Progenitor cell of endocrine pancreas (in vitro differentiated cells): ENCODE data around the gene NCR1. TPM values are rescaled to one million over a fixed set of nuclear protein-coding genes. Genes with fewer than 3 reads are reported as not detected.

ENCODE experiments used
- DNase-seq: peaks from one replicate; pipeline ENCODE4 v3.0.0; 2021; ENCODE audit warnings: low spot score; ENCODE audit not compliant: unreplicated experiment
- H3K27ac Mint-ChIP-seq: 2 replicates; pipeline ENCODE4 v1.8.0; 2021; ENCODE audit warnings: mild to moderate bottlenecking, moderate library complexity, mixed read lengths
- H3K27me3 Mint-ChIP-seq: 2 replicates; pipeline ENCODE4 v1.8.0; 2021; ENCODE audit warnings: mixed read lengths
- H3K36me3 Mint-ChIP-seq: 2 replicates; pipeline ENCODE4 v1.8.0; 2022; ENCODE audit warnings: mixed read lengths; ENCODE audit not compliant: insufficient read depth
- H3K4me1 Mint-ChIP-seq: 2 replicates; pipeline ENCODE4 v1.8.0; 2021; ENCODE audit warnings: low read depth, mixed read lengths
- H3K4me3 Mint-ChIP-seq: 2 replicates; pipeline ENCODE4 v1.8.0; 2021; ENCODE audit warnings: low read depth, mild to moderate bottlenecking, moderate library complexity, mixed read lengths
- H3K9me3 Mint-ChIP-seq: 2 replicates; pipeline ENCODE4 v1.8.0; 2021; ENCODE audit warnings: low read depth, mixed read lengths
- total RNA-seq: library from RNA; stranded (reverse); gene quantifications from 2 replicates; pipeline ENCODE4 v1.2.1, GENCODE V29; 2021
- TF ChIP-seq, protein P1 (sequence below): fragments of 200-600 bp; sonication (generic); IDR thresholded peaks from one replicate; pipeline ENCODE4 v1.5.0; 2021; ENCODE audit warnings: antibody characterized with exemption, mild to moderate bottlenecking; ENCODE audit not compliant: unreplicated experiment

The NCR1 gene
- total RNA-seq, 1 donor from 2014 or later: not detected

DNA sequence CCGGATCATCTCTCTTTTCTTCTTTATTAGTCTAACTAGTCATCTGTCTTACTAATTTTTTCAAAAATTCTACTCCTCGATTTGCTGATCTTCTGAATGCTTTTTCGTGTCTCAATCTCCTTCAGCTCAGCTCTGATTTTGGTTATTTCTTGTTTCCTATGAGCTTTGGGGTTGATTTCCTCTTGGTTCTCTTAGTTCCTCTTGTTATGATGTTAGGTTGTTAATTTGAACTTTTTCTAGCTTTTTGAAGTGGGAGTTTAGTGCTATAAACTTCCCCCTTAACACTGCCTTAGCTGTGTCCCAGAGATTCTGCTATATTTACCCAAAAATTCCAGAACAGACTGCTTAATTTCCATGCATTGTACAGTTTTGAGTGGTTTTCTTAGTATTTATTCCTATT, 28.5 kb upstream of the NCR1 start:
- TF ChIP-seq, protein P1, sequence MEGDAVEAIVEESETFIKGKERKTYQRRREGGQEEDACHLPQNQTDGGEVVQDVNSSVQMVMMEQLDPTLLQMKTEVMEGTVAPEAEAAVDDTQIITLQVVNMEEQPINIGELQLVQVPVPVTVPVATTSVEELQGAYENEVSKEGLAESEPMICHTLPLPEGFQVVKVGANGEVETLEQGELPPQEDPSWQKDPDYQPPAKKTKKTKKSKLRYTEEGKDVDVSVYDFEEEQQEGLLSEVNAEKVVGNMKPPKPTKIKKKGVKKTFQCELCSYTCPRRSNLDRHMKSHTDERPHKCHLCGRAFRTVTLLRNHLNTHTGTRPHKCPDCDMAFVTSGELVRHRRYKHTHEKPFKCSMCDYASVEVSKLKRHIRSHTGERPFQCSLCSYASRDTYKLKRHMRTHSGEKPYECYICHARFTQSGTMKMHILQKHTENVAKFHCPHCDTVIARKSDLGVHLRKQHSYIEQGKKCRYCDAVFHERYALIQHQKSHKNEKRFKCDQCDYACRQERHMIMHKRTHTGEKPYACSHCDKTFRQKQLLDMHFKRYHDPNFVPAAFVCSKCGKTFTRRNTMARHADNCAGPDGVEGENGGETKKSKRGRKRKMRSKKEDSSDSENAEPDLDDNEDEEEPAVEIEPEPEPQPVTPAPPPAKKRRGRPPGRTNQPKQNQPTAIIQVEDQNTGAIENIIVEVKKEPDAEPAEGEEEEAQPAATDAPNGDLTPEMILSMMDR: no peak
- Mint-ChIP-seq H3K9me3 (no peaks in the 10 kb centered on the region), H3K36me3 (no peaks in the 10 kb centered on the region), H3K4me1 (peaks cover 3% of the 10 kb centered on the region), H3K4me3 (no peak overlapping the region), H3K27ac (no peak overlapping the region), H3K27me3 (peaks cover 42% of the 10 kb centered on the region)
- no peak for DNase-seq

DNA sequence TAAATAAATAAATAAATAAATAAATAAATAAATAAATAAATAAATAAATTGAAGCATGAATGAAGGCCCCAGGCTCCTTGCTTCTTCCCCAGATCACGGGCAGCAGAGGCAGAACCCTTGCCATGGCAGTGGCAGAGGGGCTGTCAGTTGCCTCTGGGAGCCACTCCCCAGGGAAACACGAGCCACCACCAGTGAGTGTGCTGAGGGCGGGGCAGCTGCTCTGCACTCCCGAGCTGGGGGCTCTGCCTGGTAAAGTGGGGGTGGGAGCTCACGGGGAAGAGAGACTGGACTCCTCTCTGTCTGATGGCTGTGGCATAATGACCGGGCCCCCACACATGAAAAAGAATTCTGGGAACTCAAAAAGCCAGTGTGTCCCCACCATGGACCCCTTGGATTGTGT, 24.1 kb upstream of the NCR1 start:
- no peaks in the 10 kb centered on the region for H3K9me3 Mint-ChIP-seq
- no peaks in the 10 kb centered on the region for H3K36me3 Mint-ChIP-seq
- H3K4me1 Mint-ChIP-seq: peaks cover 3% of the 10 kb centered on the region
- peaks cover 32% of the 10 kb centered on the region for H3K27me3 Mint-ChIP-seq
- H3K4me3 Mint-ChIP-seq: no peak overlapping the region
- no peak for DNase-seq
- TF ChIP-seq, protein P1: no peak
- H3K27ac Mint-ChIP-seq: no peak overlapping the region

DNA sequence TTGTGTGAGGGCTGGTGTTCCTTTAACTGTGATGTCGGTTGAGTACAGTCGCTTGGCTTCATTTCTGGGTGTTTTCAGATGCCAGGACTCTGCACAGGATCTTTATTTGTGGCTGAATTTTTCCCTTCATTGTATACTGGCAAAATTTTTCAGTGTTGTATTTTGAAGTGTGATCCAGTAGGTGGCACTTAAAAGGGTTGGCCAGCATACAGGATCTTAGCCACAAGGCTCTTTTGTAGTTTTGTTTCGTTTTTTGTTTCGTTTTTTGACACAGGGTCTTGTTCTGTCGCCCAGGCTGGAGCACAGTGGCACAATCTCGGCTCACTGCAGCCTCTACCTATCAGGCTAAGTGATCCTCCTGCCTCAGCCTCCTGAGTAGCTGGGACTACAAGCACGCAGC, 23.2 kb upstream of the NCR1 start:
- Mint-ChIP-seq H3K36me3 (no peaks in the 10 kb centered on the region), H3K4me3 (no peak overlapping the region), H3K4me1 (peaks cover 3% of the 10 kb centered on the region), H3K9me3 (no peaks in the 10 kb centered on the region), H3K27ac (no peak overlapping the region), H3K27me3 (peaks cover 25% of the 10 kb centered on the region)
- TF ChIP-seq, protein P1: no peak
- DNase-seq: no peak

DNA sequence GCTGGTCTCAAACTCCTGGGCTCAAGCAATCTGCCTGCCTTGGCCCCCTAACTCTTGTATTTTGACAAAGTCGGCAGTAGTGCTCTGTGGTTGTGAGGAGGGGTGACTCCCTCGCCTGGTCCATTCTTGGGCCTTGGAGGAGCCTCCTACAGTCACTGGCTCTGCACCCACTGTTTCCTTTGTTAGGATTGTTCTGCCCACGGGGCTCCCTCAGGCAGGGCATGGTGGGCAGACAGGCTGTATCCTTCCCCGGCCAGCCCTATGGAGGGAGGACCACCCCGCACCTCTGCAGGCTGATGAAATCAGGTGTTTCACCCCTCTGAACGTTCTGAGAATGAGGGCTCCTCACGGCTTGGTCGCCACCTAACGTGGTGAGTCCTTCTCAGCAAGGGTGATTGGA, 22.7 kb upstream of the NCR1 start:
- peaks cover 25% of the 10 kb centered on the region for H3K27me3 Mint-ChIP-seq
- no peaks in the 10 kb centered on the region for H3K9me3 Mint-ChIP-seq
- H3K27ac Mint-ChIP-seq: no peak overlapping the region
- peaks cover 3% of the 10 kb centered on the region for H3K4me1 Mint-ChIP-seq
- H3K36me3 Mint-ChIP-seq: no peaks in the 10 kb centered on the region
- TF ChIP-seq, protein P1: no peak
- no peak overlapping the region for H3K4me3 Mint-ChIP-seq
- DNase-seq: no peak

DNA sequence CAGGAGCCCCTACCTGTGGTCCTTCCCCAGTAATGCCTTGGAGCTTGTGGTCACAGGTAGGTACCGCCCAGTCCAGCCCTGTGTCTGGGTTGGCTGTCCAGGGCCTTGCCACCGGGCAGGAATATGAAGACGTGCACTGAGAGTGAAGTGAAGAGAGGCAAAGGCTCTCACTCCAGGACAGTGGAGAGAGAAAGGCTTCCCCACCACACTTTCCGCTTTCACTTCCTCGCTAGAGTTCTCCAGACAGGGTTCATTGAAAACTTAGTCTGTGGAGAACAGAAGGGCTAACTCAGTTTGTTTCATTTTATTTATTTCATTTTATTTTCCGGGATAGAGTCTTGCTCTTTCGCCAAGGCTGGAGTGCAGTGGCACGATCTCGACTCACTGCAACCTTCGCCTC, 17.7 kb upstream of the NCR1 start:
- Mint-ChIP-seq H3K27ac (no peak overlapping the region), H3K9me3 (no peaks in the 10 kb centered on the region), H3K36me3 (no peaks in the 10 kb centered on the region), H3K27me3 (no peaks in the 10 kb centered on the region), H3K4me3 (no peak overlapping the region), H3K4me1 (no peaks in the 10 kb centered on the region)
- TF ChIP-seq, protein P1: no peak
- no peak for DNase-seq

DNA sequence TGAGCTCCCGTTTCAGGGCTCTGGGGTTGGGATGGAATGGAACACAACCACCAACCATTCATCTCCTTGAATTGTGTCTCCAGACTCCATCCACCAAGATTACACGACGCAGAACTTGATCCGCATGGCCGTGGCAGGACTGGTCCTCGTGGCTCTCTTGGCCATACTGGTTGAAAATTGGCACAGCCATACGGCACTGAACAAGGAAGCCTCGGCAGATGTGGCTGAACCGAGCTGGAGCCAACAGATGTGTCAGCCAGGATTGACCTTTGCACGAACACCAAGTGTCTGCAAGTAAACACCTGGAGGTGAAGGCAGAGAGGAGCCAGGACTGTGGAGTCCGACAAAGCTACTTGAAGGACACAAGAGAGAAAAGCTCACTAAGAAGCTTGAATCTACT, 16.4 kb upstream of the NCR1 start:
- Mint-ChIP-seq H3K27me3 (no peaks in the 10 kb centered on the region), H3K36me3 (no peaks in the 10 kb centered on the region), H3K4me1 (no peaks in the 10 kb centered on the region), H3K27ac (no peak overlapping the region), H3K9me3 (no peaks in the 10 kb centered on the region), H3K4me3 (no peak overlapping the region)
- no peak for DNase-seq
- TF ChIP-seq, protein P1: no peak
